Retina (tissue), 1 donor: ENCODE data around the gene STARD13.

Experiments
- DNase-seq: peaks from one replicate; pipeline ENCODE4 v3.0.0-alpha.2; 2016

The STARD13 gene

GRCh38 chr13:33108620-33109019 lies 176.9 kb downstream of the STARD13 start:
- no peak for DNase-seq

DNA sequence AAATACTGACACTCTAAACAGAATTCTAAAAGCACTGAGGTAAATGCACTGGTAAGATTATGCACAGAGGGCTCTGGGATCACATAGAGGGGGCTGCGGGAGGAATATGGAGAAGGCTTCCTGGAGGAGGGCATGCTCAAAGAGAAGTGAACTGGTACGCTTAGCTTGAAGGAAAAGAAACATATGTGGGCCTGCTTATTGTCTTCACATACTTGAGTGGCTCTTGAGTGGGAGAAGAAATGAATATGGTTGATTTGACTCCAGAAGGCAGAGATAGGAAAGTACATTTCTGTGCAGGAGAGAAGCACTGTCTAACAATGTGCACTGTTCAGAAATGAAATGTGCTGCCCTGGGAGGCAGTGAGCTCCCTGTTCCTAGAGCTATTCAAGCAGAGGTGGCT lies 178.2 kb downstream of the STARD13 start:
- DNase-seq, result no peak

- DNase-seq, result no peak
Measured at GRCh38 chr13:33106656-33107360, 178.7 kb downstream of the STARD13 start.

DNA sequence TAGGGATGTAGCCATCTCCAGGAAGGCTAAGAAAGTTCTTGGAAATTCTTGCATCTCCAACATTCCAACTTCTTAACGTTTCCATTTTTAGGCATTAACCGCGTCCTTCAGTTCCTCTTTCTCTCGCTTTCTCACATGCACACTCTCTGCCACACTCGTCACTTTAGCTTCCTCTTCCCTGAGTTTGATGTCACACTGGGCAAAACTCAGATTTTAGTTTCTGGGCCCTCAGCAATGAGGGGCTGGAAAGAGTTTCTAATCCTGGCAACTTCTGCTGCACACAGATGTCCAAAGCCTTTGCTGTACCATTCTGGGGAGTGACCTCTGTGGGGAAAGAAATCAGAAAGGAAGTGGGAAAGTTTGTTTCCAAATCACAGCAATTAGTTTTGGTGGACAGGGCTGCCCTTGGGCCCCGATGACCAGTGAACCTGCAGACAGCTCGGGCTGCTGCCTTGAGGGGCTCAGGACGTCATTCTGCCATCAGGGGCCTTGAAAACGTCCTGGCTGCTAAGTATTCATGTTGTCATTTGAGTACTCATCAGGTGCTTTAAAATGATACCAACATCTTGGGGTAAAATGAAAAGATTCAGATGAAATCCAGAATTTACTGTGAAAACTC lies 180.1 kb downstream of the STARD13 start:
- DNase-seq, result no peak

DNA sequence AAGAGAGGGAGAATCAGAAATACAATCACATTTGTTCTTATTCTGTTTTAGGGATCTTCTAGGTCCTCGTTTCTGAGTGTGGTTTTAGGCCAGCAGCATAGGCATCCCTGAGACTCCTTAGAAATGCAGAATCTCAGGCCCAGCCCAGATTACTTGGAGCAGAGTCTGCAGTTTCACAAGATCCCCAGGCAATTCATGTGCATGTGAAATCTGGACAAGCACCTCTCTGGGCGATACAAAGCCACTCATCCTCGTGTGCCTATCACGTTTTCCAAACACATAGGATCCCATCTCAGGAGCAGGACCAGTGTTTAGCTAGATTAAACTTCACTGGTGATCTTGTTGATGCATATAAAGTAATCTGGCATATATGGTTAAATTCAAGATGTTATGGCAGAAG lies 182.1 kb downstream of the STARD13 start:
- DNase-seq, result no peak

DNA sequence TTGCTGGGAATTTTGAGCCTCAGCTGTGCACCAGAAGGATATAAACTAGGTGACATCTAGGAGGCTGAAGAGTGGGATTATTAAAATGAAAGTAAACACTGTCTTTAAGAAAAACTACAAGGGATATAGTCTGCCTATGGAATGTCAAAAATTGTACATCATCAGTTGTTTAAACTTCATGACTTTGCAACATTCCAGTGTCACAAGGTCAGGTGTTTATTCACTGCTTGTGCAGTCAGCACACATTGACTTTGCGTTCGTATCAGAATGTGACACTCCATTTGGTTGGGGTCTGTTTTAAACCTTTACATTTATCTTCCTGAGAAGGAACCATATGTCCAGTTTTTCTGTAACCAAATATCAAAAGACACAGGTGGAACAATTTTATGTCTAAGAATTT lies 183.7 kb downstream of the STARD13 start:
- DNase-seq, result no peak

- no peak for DNase-seq
Measured at GRCh38 chr13:33100886-33101285, 184.7 kb downstream of the STARD13 start.

DNA sequence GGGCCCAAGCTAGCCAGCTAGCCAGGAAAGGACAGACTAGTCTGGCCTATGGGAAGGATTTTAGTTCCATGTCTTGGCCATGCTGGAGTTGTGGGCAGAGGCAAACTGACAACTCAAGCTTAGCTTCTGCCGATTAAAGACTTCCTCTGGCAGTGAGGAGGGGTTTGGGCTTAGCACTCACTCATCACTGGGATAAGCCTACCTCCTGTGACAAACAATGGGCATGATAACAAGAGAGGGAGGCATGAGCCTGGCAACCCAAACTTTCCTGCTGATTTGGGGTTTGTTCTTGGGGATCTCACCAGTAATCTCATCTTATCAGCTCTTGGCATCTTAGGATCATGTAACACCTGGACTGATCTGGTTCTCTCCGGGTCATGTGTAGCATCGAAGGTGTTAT lies 185.7 kb downstream of the STARD13 start:
- no peak for DNase-seq

GRCh38 chr13:33096886-33097605 lies 188.5 kb downstream of the STARD13 start:
- no peak for DNase-seq

DNA sequence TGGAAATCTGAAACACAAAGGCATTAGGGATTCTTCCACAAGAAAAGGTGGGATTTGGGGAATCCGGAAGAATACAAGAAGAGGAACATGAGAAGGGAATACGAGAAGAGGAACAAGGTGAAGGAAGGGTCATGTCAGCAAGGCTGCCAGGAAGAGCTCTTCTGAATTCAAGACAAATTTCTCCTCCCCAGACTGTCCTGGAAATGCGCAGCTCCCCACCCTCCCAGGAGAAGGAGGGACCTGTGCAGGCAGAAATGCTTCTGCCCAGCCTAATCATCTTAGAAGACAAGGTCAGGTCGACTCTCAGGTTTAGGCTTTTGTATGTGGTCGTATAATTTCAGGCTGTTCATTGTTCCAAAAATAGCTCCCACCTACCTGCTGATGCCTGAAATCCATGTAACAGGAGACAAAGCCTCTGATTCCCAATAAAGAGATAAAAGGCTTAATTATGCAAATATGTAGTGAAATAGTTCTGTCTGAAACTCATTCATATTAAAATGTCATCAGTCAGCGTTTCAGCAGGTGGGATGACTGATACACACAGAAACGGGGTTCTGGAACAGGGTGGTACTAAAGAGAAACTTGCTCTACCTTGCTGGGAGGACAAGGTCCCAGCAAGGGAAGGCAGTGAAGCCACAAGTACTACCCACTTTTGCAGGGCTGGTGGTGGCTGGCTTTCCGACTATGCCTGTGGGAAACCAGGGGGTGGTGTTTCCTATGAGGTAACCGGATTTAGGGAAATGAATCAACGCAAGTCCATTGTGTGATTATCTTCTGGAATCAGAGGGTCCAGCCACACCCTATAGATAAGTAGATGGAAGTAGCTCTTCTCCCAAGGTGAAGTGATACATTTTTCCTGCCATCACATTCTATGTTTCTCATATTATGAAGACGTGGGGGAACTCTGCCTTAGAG lies 193.2 kb downstream of the STARD13 start:
- no peak for DNase-seq

GRCh38 chr13:33091415-33091774 lies 194.2 kb downstream of the STARD13 start:
- DNase-seq, result no peak

- no peak for DNase-seq
Measured at GRCh38 chr13:33090755-33091414, 194.7 kb downstream of the STARD13 start.

DNA sequence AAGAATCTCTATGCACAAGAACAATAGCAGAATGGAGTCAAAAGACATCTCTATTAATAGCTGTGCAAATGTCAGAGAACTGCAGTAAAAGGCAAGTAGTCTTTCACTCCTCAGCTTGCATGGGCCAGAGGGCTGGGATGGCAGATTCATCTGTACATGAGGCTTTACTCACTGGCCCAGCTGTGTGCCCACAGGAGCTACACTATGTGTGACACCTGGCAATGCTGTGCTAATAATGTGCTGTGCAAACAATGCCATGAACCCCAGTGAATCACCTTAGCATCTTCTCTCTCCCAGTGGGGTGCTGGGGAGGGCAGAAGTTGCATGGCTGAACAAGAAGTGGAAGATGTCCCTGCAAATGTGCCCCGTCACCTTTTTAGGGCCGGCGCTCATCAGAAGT lies 196.2 kb downstream of the STARD13 start:
- DNase-seq, result no peak

DNA sequence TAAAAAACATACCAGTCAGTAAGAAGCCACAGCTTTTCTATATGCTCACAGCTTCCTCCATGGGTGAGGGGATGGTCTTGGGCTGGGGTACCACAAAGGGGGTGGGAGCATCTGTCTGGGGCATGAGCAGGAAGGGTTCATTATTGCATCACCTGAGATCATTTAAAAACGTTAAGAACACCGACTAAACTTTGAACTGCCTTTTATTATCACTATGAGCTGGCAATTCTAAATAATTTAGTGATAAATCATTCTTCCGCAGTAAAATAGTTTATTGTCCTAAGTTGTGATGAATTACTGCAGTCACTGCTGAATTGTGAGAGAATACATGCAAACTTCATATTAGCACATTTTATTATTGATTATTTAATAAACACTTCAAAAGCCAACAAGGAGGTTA lies 197.8 kb downstream of the STARD13 start:
- DNase-seq, result no peak

- no peak for DNase-seq
Measured at GRCh38 chr13:33087091-33087490, 198.5 kb downstream of the STARD13 start.

DNA sequence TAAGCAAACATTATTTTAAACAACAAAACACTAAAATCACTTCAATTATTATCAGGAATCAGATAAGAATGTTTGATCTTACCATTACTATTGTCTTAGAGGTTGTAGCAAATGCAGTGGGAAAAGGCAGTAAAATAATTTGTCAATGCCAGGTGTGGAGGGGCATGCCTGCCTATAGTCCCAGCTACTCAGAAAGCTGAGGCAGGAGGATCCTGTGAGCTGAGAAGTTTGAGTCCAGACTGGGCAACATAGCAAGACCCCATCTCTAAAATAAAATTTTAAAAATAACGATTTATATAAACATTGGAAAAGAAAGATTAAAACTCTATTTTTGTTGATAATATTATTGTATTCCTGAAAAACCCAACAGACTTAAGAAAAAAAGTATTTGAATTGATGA lies 202.5 kb downstream of the STARD13 start:
- DNase-seq, result no peak

DNA sequence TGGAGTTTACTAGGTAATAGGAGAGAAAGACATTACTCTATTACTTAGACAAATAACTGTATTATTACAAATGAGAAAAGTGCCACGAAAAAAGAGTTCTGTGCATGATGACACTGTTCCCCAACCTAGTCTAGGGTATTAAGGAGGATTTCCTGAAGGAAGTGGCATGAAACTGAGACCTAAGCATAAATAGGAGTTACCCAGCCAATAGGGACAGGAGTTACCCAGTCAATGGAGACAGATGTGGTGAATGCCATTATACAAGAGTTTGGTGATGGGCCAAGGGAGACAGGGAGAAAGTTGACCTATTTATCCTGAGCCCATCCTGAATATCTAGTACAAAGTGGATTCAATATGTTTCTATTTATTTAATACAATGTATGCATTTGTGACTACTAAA lies 203.9 kb downstream of the STARD13 start:
- no peak for DNase-seq

DNA sequence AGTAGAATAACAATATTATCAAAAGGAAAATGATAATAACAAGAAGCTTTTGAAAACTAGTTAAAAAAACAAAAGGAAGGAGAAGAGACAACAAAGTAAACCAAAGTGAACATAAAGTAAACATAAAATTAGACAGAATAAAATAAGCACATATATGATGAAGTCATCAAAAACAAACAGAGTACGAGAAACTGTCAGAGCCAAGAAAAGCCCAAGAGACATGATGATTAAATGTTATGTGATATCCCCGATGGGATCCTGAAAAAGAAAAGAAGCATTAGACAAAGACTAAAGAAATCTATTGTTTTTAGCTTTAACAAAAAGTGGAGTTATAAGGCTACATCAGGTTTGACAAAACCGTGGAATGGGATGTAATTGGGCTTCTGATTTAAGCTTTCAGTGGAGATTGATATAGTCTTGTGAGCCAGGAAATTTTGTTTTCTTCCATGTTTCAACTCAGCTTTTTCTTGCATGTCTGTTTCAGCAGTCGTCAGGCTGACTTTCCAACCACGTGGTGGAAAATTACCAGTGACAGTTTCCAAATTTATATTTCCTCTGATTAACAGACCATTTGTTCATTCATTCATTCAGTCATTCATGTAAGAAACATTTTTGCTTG lies 204.5 kb downstream of the STARD13 start:
- no peak for DNase-seq

GRCh38 chr13:33079960-33080359 lies 205.6 kb downstream of the STARD13 start:
- no peak for DNase-seq

DNA sequence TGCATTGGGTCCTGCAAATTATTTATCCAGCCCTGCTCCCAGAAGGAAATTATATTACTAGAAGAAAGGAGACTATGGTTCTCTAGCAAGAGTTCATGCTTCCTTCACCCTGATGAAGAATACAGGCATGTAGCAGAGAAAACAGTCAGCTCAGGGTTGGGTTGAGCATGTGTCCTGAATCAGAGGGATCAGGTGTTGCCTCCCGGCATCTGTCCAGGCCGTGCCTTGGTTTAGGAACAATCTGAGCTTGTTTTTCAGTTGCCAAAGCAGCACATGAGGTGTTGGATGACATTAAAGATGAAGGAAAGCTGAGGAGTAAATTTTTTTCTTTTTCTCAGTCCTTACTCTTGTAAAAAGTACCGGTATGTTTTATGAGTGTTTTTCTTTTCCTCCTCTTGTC lies 207.3 kb downstream of the STARD13 start:
- DNase-seq, result no peak

DNA sequence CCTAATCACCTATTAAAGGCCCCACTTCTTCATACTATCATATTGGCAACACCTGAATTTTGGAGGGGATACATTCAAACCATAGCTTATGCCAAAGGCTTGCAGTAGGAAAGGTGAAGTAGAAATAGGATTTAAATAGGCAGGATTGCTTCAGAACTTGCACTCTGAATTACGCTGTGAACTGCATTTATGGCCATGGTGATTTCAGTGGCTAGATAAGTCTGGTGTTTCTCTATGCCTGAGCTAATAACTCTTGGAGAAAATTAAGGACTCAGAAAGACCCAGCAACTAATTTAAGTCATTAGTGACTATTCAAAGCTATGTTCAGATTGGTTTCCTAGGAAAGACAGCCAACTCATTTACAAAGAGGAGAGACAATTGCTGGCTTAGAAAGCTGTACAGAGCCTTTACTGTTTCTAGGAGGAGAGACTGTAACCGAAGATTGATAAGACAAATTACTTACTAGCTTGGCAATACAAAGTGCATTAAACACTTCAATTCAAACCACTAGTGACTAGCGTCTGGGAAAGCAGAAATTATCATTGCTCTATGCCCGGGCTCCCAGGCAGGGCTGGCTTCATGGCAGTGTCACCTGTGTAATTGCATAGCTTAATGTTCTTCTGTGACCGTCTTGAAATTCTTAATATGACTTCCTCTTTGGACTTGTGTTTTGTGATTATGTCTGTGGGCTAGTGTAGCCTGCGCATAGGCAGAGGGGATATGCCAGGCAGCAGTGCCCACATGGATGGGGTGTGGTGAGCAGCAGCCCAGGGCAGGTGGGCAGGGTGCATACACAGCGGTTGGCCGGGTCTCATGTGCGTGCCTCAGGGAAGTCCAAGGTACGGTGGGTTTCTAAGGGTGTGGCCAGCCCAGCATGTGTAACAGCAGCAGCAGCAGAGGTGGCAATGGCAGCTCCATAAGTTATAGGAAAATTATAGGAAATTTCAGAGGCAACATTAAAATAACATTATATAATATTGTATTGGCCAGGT lies 209.3 kb downstream of the STARD13 start:
- DNase-seq, result no peak
